ENCODE measurements around the gene BID. TPM values are rescaled to one million over a fixed set of nuclear protein-coding genes. Genes with fewer than 3 reads are reported as not detected.

BID gene
- total RNA-seq, 1 experiment from 2014 or later, result 23.2 TPM

DNA sequence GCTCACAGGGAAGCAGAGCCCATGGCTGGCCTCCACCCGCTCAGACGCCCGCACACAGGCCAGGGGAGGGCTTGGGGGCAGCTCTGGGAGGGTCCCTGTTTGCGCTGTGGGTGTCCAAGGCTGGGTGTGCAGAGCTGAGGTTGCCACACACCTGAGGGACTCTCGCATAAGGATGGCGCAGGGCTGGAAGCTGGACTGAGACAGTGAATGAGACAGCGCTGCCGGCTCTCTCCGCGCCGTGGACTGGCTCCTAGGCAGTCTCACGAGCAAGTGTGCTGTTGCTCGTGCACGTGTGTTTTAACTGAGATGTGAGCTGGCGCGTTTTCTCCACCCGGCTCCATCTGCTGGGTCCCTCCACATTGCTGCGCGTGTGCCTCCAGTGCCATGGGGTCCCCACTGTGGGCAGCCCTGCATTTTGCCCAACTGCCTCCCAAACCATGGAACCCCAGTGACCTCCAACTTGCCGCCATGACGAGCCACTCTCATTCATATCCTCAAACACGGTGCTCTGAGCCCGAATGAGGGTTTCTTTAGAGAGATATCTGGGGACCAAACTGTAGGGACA, 4.2 kb upstream of the BID start:
- no CpG with 5 or more reads among the region's 23 CpGs for WGBS (ENCODE audit: extremely low coverage, insufficient read length, low lambda C conversion rate)
- Mint-ChIP-seq H3K4me3 (no peak overlapping the region), H3K27me3 (ENCODE audit: low read depth) (peaks cover 29% of the 10 kb centered on the region), H3K27ac (no peak overlapping the region), H3K36me3 (ENCODE audit: insufficient read depth in 1 of 3, low read depth in 3 of 3) (no peaks in the 10 kb centered on the region; a peak in 1 of 7 replicates), H3K9me3 (no peaks in the 10 kb centered on the region; a peak in 2 of 5 replicates), H3K4me1 (peaks cover 20 to 26% of the 10 kb centered on the region in 2 experiments)
- DNase-seq, result no peak
- Histone ChIP-seq H3K27me3 (ENCODE audit: insufficient read depth, low read length) (no peaks in the 10 kb centered on the region), H2BK15ac (ENCODE audit: low read depth, low read length) (no peak overlapping the region), H3K4me1 (ENCODE audit: insufficient read depth, low read length) (no peaks in the 10 kb centered on the region), H3K18ac (ENCODE audit: insufficient read length, low read depth, low read length) (no peak overlapping the region), H3K9ac (ENCODE audit: extremely low read depth, insufficient read length, low read length) (no peak overlapping the region), H3K14ac (ENCODE audit: insufficient read depth, low read length) (no peak overlapping the region), H2BK120ac (ENCODE audit: low read depth, low read length, poor library complexity, severe bottlenecking) (no peak overlapping the region), H3K27ac (ENCODE audit: insufficient read length, low read depth, low read length) (no peak overlapping the region), H4K5ac (ENCODE audit: insufficient read length, low read depth, low read length) (no peak overlapping the region), H3T11ph (ENCODE audit: low read length) (no peak overlapping the region), H3K9me3 (ENCODE audit: control insufficient read depth, low read depth, low read length) (no peaks in the 10 kb centered on the region), H2BK12ac (ENCODE audit: insufficient read length, low read depth, low read length) (no peak overlapping the region), H4K91ac (ENCODE audit: insufficient read length, low read depth, low read length) (no peak overlapping the region), H3K79me1 (ENCODE audit: insufficient read depth, low read depth, low read length, poor library complexity, severe bottlenecking) (no peaks in the 10 kb centered on the region), H2BK5ac (ENCODE audit: insufficient read length, low read length) (no peak overlapping the region), H2AFZ (ENCODE audit: low read length) (no peak overlapping the region), H3K79me2 (ENCODE audit: insufficient read depth, low read length) (no peaks in the 10 kb centered on the region), H3K4ac (ENCODE audit: low read depth, low read length) (no peak overlapping the region), H3K23ac (ENCODE audit: insufficient read length, low read depth, low read length) (no peak overlapping the region), H4K8ac (replicated peaks; ENCODE audit: insufficient read length, low read depth, low read length) (no peak overlapping the region), H2AK5ac (ENCODE audit: insufficient read length, low read length) (no peak overlapping the region), H3K4me2 (ENCODE audit: insufficient read depth, insufficient read length, low read length) (no peak overlapping the region), H3K56ac (ENCODE audit: insufficient read length, low read depth, low read length) (no peak overlapping the region), H2BK20ac (ENCODE audit: low read depth, low read length, poor library complexity, severe bottlenecking) (no peak overlapping the region), H4K20me1 (ENCODE audit: control insufficient read depth, insufficient read depth, insufficient read length) (no peaks in the 10 kb centered on the region), H3K23me2 (ENCODE audit: insufficient read length, low read depth, low read length, poor library complexity, severe bottlenecking) (peaks cover 3% of the 10 kb centered on the region)
- TF ChIP-seq, protein P1, sequence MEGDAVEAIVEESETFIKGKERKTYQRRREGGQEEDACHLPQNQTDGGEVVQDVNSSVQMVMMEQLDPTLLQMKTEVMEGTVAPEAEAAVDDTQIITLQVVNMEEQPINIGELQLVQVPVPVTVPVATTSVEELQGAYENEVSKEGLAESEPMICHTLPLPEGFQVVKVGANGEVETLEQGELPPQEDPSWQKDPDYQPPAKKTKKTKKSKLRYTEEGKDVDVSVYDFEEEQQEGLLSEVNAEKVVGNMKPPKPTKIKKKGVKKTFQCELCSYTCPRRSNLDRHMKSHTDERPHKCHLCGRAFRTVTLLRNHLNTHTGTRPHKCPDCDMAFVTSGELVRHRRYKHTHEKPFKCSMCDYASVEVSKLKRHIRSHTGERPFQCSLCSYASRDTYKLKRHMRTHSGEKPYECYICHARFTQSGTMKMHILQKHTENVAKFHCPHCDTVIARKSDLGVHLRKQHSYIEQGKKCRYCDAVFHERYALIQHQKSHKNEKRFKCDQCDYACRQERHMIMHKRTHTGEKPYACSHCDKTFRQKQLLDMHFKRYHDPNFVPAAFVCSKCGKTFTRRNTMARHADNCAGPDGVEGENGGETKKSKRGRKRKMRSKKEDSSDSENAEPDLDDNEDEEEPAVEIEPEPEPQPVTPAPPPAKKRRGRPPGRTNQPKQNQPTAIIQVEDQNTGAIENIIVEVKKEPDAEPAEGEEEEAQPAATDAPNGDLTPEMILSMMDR (conservative IDR thresholded peaks at IDR 0.05), result no peak

Measured in H9 (cell line).